ENCODE data around the gene TOB1.

Gene TOB1

GRCh38 chr17:50843150-50843905 is 22.8 kb downstream of the TOB1 start:
- no peak for DNase-seq

- DNase-seq = no peak
Observed at GRCh38 chr17:50842506-50843149, 23.5 kb downstream of the TOB1 start.

GRCh38 chr17:50841949-50842354 is 24.2 kb downstream of the TOB1 start:
- DNase-seq = peak; percentile 63 to 67

- DNase-seq = no peak
Observed at GRCh38 chr17:50841277-50841948, 24.7 kb downstream of the TOB1 start.

- DNase-seq = no peak
Observed at GRCh38 chr17:50840311-50840851, 25.8 kb downstream of the TOB1 start.

GRCh38 chr17:50839591-50840310 is 26.4 kb downstream of the TOB1 start:
- no peak for DNase-seq

- DNase-seq = no peak
Observed at GRCh38 chr17:50837980-50838954, 27.9 kb downstream of the TOB1 start.

- DNase-seq = no peak
Observed at GRCh38 chr17:50837286-50837979, 28.7 kb downstream of the TOB1 start.

GRCh38 chr17:50836826-50837225 is 29.3 kb downstream of the TOB1 start:
- DNase-seq = no peak

GRCh38 chr17:50835301-50836234 is 30.6 kb downstream of the TOB1 start, which contains the start of gene WFIKKN2:
Gene WFIKKN2 (plus strand): TSS chr17:50835586. CDS start chr17:50835938, 352 bp downstream.
- DNase-seq = no peak

- no peak for DNase-seq
Observed at GRCh38 chr17:50834429-50835300, 31.5 kb downstream of the TOB1 start.

- DNase-seq = no peak
Observed at GRCh38 chr17:50833510-50834428, 32.4 kb downstream of the TOB1 start.

GRCh38 chr17:50832864-50833381 is 33.2 kb downstream of the TOB1 start:
- DNase-seq = no peak

GRCh38 chr17:50832267-50832863 is 33.8 kb downstream of the TOB1 start:
- no peak for DNase-seq

GRCh38 chr17:50831471-50831928 is 34.7 kb downstream of the TOB1 start:
- no peak for DNase-seq

- DNase-seq = no peak
Observed at GRCh38 chr17:50830994-50831393, 35.2 kb downstream of the TOB1 start.

- no peak for DNase-seq
Observed at GRCh38 chr17:50830352-50830751, 35.8 kb downstream of the TOB1 start.

Data from stimulated activated CD4-positive, alpha-beta T cell treated with anti-CD3 and anti-CD28 coated beads, Interleukin-2, amount 100 ng/mL, for 24 hours (primary cell).